Measurements from ENCODE around the gene STARD9. TPM values are rescaled to one million over a fixed set of nuclear protein-coding genes. Genes with fewer than 3 reads are reported as not detected.

STARD9 gene
- total and polyA plus RNA-seq, 2 of the 13 experiments (the other 11 are each of a cell fraction or from before 2014, with no cell fraction given), result 5.3 to 7.5 TPM

DNA sequence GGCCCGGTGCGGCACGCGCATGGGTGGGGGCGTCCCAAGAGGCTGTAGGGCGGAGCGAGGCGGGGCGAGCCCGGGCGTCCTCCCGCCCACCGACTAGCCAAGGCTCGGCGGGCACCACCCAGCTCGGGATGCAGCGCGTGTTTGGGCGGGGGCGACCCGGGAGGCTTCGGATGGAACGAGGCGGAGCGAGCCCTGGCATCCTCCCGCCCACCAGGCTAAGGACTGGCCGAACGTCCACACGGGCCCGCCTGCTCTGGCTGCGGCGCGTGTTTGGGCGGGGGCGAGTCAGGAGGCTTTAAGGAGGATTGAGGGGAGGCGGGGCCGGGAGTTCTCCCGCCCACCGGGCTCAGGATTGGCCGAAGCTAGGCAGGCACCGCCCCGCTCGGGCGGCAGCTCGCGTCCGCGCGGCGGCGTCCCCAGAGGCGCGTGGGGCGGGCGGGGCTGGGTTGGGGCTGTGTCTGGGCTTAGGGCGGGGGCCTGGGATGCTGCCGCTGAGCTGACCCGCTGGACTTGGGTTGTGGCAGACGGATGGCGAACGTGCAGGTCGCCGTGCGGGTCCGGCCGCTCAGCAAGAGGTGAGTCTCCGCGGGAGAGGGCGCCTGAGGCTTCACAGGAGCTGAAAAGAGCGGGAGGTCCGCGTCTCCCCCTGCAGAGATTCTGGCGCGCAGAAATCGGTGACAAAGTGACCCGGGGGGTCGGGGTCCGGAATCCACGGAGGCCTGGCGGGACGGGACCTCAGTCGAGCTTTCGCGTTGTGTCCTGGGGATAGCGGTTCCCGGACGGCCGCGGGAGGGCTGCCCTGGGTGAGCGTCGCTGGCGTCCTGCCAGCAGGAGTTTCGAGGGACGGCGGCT is at the start of gene STARD9 (continued):
- TF ChIP-seq DZIP1 (CRISPR knock-in tag; IDR thresholded peaks at IDR 0.05) (peak; percentile 77; the same call in 1 of the 2 replicates), HNRNPUL1 (IDR thresholded peaks at IDR 0.05; ENCODE audit: low read depth, low read length) (0 out of 2 replicates have a peak, but pooled peaks have one; percentile 53), SP2 (CRISPR knock-in tag; IDR thresholded peaks at IDR 0.05) (peak; percentile 81), NR1H2 (CRISPR knock-in tag; IDR thresholded peaks at IDR 0.05; ENCODE audit: borderline replicate concordance, low read depth) (peak; percentile 59; the same call in 1 of the 2 replicates), ATF2 (CRISPR knock-in tag; IDR thresholded peaks at IDR 0.05) (peak; percentile 18; the same call in 1 of the 2 replicates), SAFB2 (CRISPR knock-in tag; IDR thresholded peaks at IDR 0.05; ENCODE audit: borderline replicate concordance, low read depth) (peak; percentile 62; the same call in 1 of the 2 replicates), ZNF333 (CRISPR knock-in tag; IDR thresholded peaks at IDR 0.05; ENCODE audit: borderline replicate concordance) (no peak), PAWR (CRISPR knock-in tag; IDR thresholded peaks at IDR 0.05; ENCODE audit: borderline replicate concordance) (peak; percentile 74; the same call in 1 of the 2 replicates), ZFP62 (CRISPR knock-in tag; IDR thresholded peaks at IDR 0.05) (no peak), ZNF709 (CRISPR knock-in tag; IDR thresholded peaks at IDR 0.05) (peak; percentile 68), ZNF362 (CRISPR knock-in tag; IDR thresholded peaks at IDR 0.05; ENCODE audit: borderline replicate concordance) (no peak; the same call in 1 of the 2 replicates), ZFAT (CRISPR knock-in tag; conservative IDR thresholded peaks at IDR 0.05) (0 out of 2 replicates have a peak, but pooled peaks have one; percentile 45), NAIF1 (CRISPR knock-in tag; IDR thresholded peaks at IDR 0.05; ENCODE audit: borderline replicate concordance) (peak; percentile 73; the same call in 1 of the 2 replicates), ZNF724P (CRISPR knock-in tag; IDR thresholded peaks at IDR 0.05; ENCODE audit: borderline replicate concordance) (0 out of 2 replicates have a peak, but pooled peaks have one; percentile 42), WIZ (CRISPR knock-in tag; IDR thresholded peaks at IDR 0.05) (no peak), ZNF547 (CRISPR knock-in tag; IDR thresholded peaks at IDR 0.05) (no peak; the same call in 1 of the 2 replicates), POLR2A (IDR thresholded peaks at IDR 0.05; ENCODE audit: insufficient read depth in 1 of 2, low read depth in 2 of 2, low read length in 2 of 2) (peak; percentile 76 to 86), DBP (CRISPR knock-in tag; IDR thresholded peaks at IDR 0.05; ENCODE audit: not compliant biosample characterization) (no peak), PHF8 (CRISPR knock-in tag; IDR thresholded peaks at IDR 0.05) (peak; percentile 76), ZFP1 (CRISPR knock-in tag; IDR thresholded peaks at IDR 0.05) (no peak), SYNCRIP (IDR thresholded peaks at IDR 0.05; ENCODE audit: insufficient read depth, low read depth, low read length) (no peak), ZNF740 (CRISPR knock-in tag; IDR thresholded peaks at IDR 0.05) (peak; percentile 49; the same call in 1 of the 2 replicates), RBM22 (optimal IDR thresholded peaks at IDR 0.05; ENCODE audit: low read length) (no peak)
